T-helper 2 cell treated with Interferon-gamma antibody and Interleukin-4, amounts not matched to agents 100 ng/mL and 5 ng/mL, for 36 hours (primary cell): Measurements from ENCODE around the gene TNIK. TPM values are rescaled to one million over a fixed set of nuclear protein-coding genes. Genes with fewer than 3 reads are reported as not detected.

ENCODE experiments used
- intact Hi-C: fragments of 100-400 bp; cut with micrococcal nuclease; formaldehyde crosslinking; loops from one replicate; pipeline ENCODE4 v1.15.1; 2023
- total RNA-seq: library from RNA; stranded (reverse); gene quantifications from 2 replicates; pipeline ENCODE4 v1.2.3, GENCODE V29; 2022

Gene TNIK
- total RNA-seq, 1 donor from 2014 or later: 73.1 TPM

DNA sequence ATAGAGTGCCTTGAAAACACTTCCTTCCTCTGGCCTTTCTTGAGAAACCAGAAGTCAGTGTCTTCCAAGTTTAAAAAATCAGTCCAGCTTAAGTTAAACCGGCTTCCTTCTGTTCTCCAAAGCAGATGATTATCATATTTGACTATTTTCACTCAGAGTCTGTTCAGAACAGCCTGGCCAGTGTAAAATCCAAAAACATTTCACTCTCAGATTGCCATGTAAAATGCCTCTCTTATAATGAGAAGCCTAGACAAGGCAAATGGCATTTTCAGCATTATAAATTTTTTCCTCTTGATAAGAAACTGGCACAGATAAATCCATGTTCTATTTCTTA, 193.5 kb downstream of the TNIK start:
- intact Hi-C loops: loop anchor here (2.0 to 5.0 kb wide), 2 partner anchors 18 to 79 kb away; no protein-coding TSS in a partner anchor

DNA sequence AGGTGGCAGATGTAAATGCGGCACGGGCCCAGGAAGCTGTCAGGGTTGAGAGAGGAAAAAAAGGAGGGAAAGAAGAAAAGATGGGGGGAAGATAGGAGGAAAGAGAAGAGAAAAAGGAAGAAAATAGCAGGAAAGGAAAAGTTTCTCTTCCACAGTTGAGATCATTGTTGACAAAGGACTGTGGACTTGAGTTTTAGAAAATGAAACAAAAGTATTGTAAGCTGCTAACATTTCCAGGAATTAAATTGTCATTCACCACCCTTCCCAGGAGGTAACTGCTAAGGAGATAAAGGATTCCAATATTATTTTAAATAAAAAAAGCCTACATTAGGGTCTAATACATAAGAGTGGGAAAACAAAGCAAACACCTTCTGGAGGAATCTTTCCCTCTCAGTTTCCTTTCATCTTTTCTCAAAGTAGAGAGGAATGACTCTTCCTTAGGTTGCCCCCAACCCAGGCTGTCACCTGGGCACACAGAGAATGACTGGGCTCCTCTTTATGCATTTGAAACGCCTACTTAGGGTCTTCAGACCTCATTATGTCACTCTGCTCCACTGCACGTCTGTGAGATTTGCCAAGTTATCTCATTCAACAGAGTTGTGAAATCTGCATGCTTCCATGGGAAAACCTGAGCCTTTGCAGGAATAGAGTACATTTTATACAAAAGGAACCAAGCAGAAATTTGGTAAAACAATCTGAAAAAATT, 194.0 kb downstream of the TNIK start:
- intact Hi-C loops: loop anchor here (2.0 to 5.0 kb wide), 2 partner anchors 17 to 79 kb away; no protein-coding TSS in a partner anchor

DNA sequence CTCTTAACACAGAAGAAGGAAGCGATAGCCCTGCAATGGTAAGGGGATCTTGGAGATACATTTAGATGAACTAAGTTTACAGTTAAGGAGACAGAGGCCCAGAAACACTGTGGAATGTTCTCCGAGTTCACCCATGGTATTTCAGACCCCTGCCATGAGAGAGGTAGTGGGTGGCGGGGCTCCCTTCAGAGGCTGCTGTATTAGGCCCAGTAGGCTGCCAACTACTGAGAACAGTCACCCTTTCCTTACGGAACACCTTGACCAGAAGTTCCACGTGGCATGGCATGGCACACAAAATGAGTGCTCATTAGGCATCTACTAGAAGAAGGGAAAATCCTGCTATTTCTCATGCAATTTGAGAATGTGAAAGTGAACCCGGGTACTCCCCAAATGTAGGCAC, 195.4 kb downstream of the TNIK start:
- intact Hi-C loops: loop anchor here (1.0 to 5.0 kb wide), 2 partner anchors 9 to 77 kb away; no protein-coding TSS in a partner anchor

DNA sequence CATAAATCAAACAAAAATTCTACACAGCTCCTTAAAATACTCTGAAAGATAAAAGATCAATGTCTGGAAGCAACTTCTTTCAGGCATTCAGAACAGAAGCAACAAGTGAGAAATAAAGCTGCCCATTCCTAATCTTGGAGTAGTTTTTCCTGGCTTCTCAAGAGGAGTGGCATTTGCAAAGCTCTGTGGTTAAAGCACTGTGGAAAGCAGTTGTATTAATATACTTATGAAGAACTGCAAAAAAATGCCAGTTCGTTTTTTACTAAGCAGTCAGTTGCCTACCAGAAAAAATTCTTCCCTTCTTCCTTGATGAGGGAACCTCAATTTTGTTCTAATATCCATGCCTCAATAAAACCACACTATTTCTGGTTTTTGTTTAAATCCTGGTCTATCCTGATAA, 197.8 kb downstream of the TNIK start:
- intact Hi-C loops: no loop called here

DNA sequence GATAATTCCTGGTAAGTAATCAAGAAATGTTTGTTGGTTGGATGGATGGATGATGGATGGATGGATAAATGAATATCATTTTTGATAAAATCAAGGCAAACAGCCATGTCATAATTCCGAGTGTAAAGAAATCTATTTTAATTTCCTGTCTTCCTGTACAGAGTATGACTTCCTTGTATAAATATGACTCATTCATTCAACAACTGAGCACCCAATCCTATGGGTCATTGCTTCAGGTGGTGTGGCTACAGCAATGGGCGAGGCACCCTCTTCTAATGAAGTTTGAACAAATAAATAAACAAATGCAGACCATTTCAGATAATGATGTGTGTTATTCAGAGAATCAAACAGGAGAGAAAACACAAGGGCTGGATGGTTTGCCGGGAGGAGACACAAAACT, 198.7 kb downstream of the TNIK start:
- intact Hi-C loops: no loop called here

DNA sequence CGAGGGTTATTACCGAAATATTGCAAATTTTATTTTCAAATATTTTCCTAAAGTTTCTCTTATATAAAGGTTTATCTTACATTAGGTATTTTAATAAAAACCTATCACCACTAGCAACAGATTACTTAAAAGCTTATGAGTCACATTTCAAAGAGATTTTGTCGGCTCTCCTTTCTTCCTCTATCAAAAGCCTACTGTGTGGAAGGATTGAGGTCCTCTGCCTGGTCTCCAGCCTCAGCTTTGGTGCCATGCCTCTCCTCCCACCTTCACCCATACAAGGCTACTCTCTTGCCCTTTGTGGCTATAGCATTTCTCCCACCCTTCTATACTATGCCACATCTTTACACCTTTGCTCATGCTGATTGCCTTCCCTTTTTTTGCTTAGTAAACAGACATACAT, 199.3 kb downstream of the TNIK start:
- intact Hi-C loops: no loop called here

DNA sequence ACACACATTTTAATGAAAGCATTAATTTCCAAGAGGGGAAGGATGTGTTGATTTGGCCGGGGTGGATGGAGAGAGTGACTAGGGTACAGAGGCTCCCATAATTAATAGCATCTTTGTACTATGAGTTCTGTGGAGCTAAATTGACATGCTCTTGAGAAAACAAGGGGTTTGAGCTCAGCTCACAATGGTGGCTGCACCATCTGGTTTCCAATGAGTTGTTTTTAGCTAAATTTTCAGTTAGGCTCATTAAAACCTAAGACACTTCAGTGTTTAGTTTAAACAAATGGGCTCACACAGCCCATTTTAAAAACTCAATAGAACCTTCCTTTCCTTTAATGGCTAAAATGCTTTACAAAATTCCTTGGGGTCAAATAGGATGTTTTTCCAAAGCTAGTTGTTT, 199.7 kb downstream of the TNIK start:
- intact Hi-C loops: no loop called here

DNA sequence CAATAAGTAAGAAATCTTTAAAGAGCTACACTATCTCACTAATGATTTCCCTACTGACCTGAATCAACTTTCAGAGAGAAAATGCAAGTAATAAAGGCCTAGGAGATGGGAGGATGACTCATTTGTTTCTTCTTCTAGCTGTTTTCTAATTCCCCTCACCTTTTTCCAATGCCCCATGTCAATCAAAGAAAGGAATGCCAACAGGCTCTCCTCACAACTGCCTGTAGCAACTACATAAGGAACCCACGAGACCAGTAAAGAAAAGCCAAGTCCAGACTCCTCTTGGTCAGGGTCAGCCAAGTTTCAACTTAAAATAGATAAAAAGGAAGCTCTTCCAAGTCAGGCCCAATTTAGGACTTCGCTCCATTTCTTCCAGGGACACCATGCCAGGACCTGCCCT, 201.9 kb downstream of the TNIK start:
- intact Hi-C loops: loop anchor here (10.0 kb wide), 2 partner anchors 1266 to 1336 kb away; partner anchors contain the start of gene TNFSF10

DNA sequence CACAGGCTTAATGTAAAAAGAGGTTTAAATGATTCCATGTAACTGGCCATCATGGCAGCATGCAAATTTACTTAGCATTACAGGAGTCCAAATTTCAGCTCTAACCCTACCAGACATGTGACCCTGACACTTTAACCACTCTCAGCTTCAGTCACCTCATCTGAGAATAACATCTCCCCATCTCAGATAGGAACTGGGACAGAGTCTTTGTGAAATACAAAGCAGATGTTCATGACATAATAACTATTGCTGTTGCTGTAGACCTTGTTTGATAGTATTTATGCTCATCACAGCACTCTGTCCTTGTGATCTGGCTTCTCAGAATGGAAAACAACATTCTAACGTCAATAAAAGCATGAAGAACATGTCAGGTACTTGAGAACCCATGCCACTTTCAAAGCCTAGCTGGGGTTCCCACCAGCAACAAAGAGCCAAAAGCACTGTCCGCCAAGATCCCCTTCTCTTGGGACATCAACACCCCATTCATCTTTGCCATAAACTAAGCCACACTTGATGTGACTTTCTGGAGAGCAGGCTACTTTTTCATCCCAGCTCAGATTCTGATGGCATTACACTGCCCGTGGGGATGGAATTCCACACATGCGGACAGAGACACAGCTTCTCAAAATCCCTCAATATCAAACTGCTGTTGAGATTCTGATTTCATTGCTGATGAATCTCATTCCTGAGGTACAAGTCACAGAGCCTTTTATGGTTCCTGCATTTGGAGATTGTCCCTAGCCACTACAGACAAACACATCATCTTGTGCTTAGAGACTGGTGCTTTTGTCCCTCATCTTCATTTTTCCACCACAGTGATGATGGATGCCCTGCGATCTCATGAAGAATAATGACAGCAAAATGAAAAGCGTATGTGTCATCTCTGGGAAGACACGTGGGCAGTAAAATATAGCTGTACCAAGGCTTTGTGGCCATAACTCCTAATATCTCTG, 202.7 kb downstream of the TNIK start:
- intact Hi-C loops: loop anchor here (10.0 kb wide), 2 partner anchors 1267 to 1337 kb away; partner anchors contain the start of gene TNFSF10

DNA sequence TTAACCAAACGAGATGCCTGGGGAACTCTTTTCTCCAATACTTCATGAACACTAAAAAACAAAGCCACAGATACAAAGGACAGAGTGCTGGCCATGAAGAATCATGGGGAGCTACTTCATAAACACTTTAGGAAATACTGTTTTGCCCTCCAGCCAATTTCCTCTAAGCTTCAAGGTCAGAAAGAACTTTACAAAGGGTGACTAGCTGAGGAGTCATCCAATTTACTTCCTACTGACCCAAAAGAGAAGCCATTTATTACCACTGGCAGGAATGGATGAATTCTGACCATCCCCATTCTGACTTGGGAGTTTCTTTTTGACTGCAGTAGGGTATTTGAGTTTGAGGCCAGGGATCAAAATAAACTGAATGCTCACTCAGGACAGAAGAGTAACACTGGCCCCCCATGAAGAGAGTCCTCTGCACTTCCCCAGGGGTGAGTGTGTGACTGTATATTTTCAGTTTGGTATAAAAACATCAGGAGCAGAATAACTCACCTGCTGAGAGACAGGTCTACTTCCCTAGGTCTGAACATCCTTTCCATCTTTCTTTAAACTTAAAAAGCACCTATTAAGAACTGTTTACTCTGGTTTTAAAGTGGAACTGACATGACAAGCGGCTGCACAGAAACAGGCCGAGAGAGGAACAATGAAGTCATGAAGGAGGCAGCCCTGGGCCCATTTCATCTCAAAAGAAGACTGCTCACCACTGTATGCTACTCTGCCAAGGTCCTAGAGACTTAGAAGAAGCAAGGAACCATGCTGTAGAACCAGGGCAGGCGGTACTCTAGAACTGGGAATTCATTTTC, 203.6 kb downstream of the TNIK start:
- intact Hi-C loops: loop anchor here (10.0 kb wide), 2 partner anchors 1268 to 1338 kb away; partner anchors contain the start of gene TNFSF10

DNA sequence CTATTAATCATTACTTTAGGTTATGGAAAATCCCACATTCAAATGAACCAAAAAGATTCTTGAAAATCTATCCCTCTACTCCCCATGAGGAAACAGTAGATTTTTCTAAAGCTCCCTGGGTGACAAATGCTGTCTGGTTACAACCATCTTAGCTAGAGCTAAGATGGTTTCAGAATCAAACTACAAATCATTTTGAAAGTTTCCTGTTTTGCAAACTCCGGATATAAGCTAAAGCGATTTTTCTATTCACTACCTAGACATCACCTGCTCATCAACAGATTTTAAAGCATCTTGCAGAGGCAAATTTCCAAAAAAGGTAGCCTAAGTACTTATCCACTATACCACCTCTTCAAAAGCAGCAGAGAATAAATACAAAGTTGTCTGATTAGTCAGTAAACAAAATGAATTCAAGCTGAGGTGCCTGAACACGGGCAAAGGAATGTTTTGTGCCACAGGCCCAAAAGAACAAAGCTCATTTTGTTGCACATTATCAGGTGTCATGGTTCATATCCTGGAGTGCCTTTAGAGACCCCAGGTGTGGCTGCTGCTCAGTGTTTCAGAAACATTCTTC, 204.9 kb downstream of the TNIK start:
- intact Hi-C loops: loop anchor here (1.0 to 10.0 kb wide), 5 partner anchors 8 to 1339 kb away; partner anchors contain the start of genes TNFSF10 and TNIK

DNA sequence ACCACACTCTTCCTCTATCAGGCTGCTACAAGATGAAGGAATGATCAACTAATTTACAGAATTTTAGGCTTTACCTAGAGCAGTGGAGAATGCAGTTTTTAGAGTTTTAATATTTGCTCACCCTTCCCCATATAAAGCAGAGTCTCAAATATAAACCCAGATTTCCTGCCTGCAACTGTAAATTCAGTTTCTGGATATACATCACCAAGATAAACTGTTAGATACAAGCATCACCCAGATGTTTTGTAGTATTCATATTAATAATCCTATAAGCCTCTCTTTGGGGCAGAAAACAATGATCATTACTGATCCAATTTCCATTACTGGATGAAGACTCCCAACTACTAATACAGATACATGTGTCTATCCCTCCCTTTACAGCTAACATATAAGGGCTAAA, 205.9 kb downstream of the TNIK start:
- intact Hi-C loops: loop anchor here (2.0 to 10.0 kb wide), 4 partner anchors 67 to 1340 kb away; partner anchors contain the start of genes TNFSF10 and TNIK

DNA sequence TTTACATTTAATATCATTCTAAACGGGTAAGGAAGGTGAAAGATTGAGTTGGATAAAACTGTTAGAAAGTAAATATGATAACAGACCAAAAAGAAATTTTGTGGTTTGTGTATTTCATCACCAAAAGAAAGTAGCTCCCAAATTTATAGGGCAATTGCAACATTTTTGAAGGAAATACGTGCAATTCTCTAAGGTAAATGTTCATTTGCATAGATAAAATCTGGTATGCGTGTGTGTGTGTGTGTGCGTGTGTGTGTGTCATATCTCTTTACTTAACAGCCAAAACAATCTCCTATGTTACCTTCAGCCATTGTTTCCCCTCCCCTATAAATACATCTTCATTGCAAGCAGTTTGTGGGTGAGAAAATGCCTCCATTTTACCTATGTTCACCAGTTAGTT, 208.4 kb downstream of the TNIK start:
- intact Hi-C loops: loop anchor here (5.0 to 10.0 kb wide), 3 partner anchors 65 to 1343 kb away; partner anchors contain the start of gene TNFSF10

DNA sequence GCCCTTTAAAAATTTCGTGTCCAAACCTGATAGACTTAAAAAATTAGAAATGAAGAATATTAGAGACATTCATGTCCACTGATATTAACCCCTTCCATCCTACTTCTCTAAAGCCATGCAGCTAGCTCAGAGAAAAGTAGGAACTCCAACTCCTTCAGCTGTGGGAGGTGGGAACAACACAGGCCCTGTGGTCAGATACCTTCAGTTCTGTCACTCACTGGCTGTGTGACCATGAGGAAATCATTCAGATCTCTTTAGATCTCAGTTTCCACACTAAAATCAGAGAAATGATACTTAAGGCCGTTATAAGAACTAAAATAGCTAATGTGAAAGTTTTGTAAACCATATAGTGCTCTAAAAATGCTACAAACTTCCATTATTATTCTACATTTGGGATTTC, 209.8 kb downstream of the TNIK start:
- intact Hi-C loops: loop anchor here (5.0 to 10.0 kb wide), 3 partner anchors 63 to 1344 kb away; partner anchors contain the start of gene TNFSF10

DNA sequence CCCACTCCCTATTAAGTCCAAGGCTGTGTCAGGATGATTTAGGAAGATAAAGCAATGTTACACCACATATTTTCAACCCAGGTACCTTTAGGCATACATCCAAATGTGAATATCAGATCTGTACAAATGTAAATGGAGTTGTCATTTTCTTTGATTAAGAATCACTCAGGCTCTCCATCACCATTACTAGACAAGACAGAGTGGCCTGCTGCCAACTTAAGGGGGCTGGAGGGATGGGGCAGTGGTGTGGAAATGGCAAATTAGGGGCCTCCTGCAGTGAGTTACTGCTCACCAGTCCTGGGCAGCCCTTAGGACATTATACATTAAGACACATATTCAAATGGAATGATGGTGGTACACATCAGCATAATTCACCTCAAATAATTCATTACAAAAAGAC, 211.0 kb downstream of the TNIK start:
- intact Hi-C loops: loop anchor here (2.0 to 5.0 kb wide), 5 partner anchors 18 to 342 kb away; partner anchors contain the start of gene EIF5A2

DNA sequence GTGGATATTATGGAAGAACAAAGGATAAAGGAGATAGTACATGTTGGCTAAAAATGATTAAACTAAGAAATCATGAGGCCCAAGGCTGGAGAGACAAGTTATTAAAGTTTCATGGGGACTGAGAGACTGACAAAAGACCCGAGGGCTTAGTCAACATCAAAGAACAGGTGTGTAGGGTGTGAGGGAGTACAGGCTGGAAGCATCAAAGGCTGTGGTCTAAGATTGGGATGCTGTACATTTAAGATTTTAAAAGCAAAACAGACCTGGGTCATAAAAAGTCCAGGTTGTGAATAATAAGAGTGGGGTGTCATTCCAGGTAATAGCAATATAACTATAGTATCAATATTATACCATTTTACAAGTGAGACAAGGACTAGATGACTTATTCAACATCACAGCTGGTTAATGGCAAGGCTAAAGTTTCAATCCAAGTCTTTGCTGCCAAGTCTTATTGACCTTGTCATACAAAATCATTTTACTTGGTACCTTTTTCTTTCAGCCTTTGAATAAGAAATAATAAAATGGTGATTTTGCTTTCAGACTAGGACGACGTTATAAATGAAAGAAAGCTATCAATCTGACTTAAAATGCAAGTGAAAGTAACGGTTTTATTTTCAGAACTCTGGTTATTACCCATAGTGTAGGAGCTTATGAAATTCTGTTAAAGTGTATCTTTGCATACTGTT, 211.6 kb downstream of the TNIK start:
- intact Hi-C loops: loop anchor here (2.0 to 5.0 kb wide), 5 partner anchors 18 to 341 kb away; partner anchors contain the start of gene EIF5A2

DNA sequence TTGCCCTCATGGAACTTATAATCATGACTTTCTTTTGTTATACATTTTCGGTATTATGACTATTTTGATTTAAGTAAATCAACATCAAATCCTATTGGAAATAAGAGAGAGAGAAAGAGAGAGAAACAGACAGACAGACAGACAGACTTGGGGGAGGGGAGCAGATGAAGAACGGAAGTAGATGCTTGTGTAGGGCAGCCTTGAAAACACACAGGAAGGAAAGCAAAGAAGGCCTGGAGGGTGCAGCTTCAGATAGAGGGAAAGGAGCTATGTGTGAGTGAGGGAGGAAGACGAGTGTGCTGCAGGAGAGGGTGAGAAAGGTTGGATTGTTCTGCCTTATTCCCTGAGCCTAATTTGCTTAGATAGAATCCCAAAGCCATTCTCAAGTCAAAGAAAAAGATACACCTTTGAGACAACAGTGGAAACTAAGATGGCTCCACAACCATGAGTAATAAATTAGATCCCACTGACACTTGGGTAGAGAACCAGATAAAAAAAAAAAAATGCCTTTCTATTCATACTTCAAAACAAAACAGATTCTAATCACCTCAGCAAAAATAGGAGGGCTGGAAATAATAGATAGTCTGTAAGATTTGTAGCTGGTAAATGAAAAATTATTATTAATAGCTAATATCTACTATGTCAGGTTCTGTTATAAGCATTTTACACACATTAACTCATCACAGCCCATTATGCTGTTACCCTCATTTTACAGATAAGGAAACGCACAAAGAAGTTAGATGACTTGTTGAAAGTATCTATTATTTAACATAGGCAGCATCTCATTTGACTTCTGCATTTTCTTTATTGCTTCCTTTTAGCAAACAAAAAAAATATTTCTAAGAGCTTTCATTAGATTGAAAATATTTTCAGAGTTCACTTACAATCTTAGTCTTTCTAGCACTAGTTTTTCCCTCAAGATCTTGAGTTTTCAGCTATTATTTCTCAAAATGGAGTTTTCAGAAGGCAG, 214.1 kb downstream of the TNIK start:
- intact Hi-C loops: loop anchor here (5.0 kb wide), 3 partner anchors 246 to 339 kb away; partner anchors contain the start of gene EIF5A2

DNA sequence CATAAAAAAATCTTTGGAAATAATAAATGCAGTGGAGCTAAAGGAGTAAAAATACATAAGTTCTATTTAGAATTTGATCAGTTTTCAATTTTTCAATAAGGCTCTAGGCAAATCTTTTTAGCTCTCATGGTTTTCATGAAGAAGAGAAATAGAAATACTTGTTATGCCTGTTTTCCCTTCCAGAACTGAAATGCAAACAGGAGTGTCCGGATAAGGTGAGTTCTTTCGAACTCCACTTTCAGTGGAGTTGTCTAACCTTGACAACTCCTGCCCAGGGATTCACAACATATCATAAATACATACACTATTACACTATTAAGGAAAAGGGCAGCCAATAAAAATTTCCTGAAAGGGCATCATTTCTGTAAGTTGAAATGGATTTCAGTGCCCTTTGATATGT, 217.3 kb downstream of the TNIK start:
- intact Hi-C loops: no loop called here
